ENCODE measurements around the gene AJAP1.

GRCh38 chr1:4664095-4664494 lies 9.7 kb downstream of the AJAP1 start:
- TF ChIP-seq CTCF (IDR thresholded peaks at IDR 0.05; ENCODE audit: low read length) (no peak), EZH2 (optimal IDR thresholded peaks at IDR 0.05; ENCODE audit: low read depth, low read length) (no peak)

Data from MM.1S (cell line).